K562 (cell line): ENCODE results near the gene CLSTN1. TPM values are rescaled to one million over a fixed set of nuclear protein-coding genes. Genes with fewer than 3 reads are reported as not detected.

Source experiments
- BRCA1 ChIP-seq, 2 experiments: fragments of 450-650 bp in 1 of 2; sonication (generic) in 1 of 2; formaldehyde crosslinking in 1 of 2; IDR thresholded peaks; 2 replicates each; pipeline versions ENCODE4 v1.5.0 to v1.6.1; 2017 to 2020; ENCODE audit warnings: mild to moderate bottlenecking in 1 of 2, missing genetic modification reagents in 1 of 2
- CBX2 ChIP-seq: fragments of 200-600 bp; sonication (generic); IDR thresholded peaks from one replicate; pipeline ENCODE4 v1.6.1; 2012; ENCODE audit warnings: mild to moderate bottlenecking, low read length, inconsistent platforms; ENCODE audit not compliant: insufficient read depth, poor library complexity, severe bottlenecking
- CBX8 ChIP-seq: fragments of 200-600 bp; sonication (generic); IDR thresholded peaks from 2 replicates; pipeline ENCODE4 v1.6.1; 2012; ENCODE audit warnings: borderline replicate concordance, mixed run types, low read depth, mild to moderate bottlenecking, moderate library complexity, mixed read lengths, low read length, control low read depth, inconsistent platforms; ENCODE audit not compliant: poor library complexity, severe bottlenecking; ENCODE audit errors: extremely low read depth
- CHCHD3 ChIP-seq: fragments of 250-450 bp; sonication (Bioruptor Pico); IDR thresholded peaks from 2 replicates; pipeline ENCODE4 v2.1.2; 2022; ENCODE audit warnings: mild to moderate bottlenecking
- CREB1 ChIP-seq, 2 experiments: sonication (generic) in 1 of 2; formaldehyde crosslinking in 1 of 2; IDR thresholded peaks; 2 replicates each; pipeline versions ENCODE4 v1.6.1 to v1.8.0; 2012 to 2022; ENCODE audit warnings: inconsistent platforms in 1 of 2, mild to moderate bottlenecking in 1 of 2, missing genetic modification reagents in 1 of 2, moderate library complexity in 1 of 2
- HMGN3 ChIP-seq: IDR thresholded peaks from 2 replicates; pipeline ENCODE4 v1.6.1; 2011; ENCODE audit warnings: borderline replicate concordance, low read depth, mild to moderate bottlenecking, mixed read lengths, low read length; ENCODE audit not compliant: insufficient read length; ENCODE audit errors: extremely low read depth
- HNRNPLL ChIP-seq: fragments of 200-400 bp; formaldehyde crosslinking; IDR thresholded peaks from 2 replicates; pipeline ENCODE4 v1.6.1; 2017; ENCODE audit warnings: low read length, low read depth, mild to moderate bottlenecking; ENCODE audit not compliant: poor library complexity, severe bottlenecking
- ILF3 ChIP-seq: fragments of 450-650 bp; IDR thresholded peaks from 2 replicates; pipeline ENCODE4 v1.6.1; 2018; ENCODE audit warnings: antibody characterized with exemption, mild to moderate bottlenecking, moderate library complexity, borderline replicate concordance
- JUN ChIP-seq, 2 experiments: sonication (generic) in 1 of 2; formaldehyde crosslinking in 1 of 2; IDR thresholded peaks; 2 replicates each; pipeline versions ENCODE4 v1.6.1 to v1.8.0; 2012 to 2022; ENCODE audit warnings: borderline replicate concordance in 2 of 2, mild to moderate bottlenecking in 2 of 2, improper control_type of control experiment in 1 of 2, low read depth in 1 of 2, low read length in 1 of 2, missing genetic modification reagents in 1 of 2
- KDM2B ChIP-seq: fragments of 250-450 bp; sonication (Bioruptor Pico); IDR thresholded peaks from 2 replicates; pipeline ENCODE4 v1.8.0; 2021; ENCODE audit warnings: mild to moderate bottlenecking, moderate library complexity
- MXD1 ChIP-seq: fragments of 250-450 bp; sonication (Bioruptor Pico); IDR thresholded peaks from 2 replicates; pipeline ENCODE4 v1.8.0; 2021; ENCODE audit warnings: borderline replicate concordance, mild to moderate bottlenecking, moderate library complexity; ENCODE audit not compliant: poor library complexity, severe bottlenecking
- PHB ChIP-seq: fragments of 250-450 bp; sonication (Bioruptor Pico); IDR thresholded peaks from 2 replicates; pipeline ENCODE4 v1.5.0; 2021
- PML ChIP-seq: IDR thresholded peaks from 2 replicates; pipeline ENCODE4 v1.6.1; 2012; ENCODE audit warnings: low read length, inconsistent platforms
- POLR2AphosphoS5 ChIP-seq: IDR thresholded peaks from 2 replicates; pipeline ENCODE4 v1.6.1; 2011; ENCODE audit warnings: mild to moderate bottlenecking, low read depth, low read length, moderate library complexity; ENCODE audit not compliant: control insufficient read depth, insufficient read depth
- PREB ChIP-seq: sonication (generic); formaldehyde crosslinking; IDR thresholded peaks from 2 replicates; pipeline ENCODE4 v1.8.1; 2023; ENCODE audit warnings: mild to moderate bottlenecking, missing genetic modification reagents
- PTTG1 ChIP-seq: fragments of 450-650 bp; IDR thresholded peaks from 2 replicates; pipeline ENCODE4 v1.6.1; 2016; ENCODE audit warnings: low read depth, mild to moderate bottlenecking, missing genetic modification characterization, missing compliant biosample characterization
- SIN3B ChIP-seq: fragments of 450-650 bp; IDR thresholded peaks from 2 replicates; pipeline ENCODE4 v1.6.1; 2017; ENCODE audit warnings: low read depth, mild to moderate bottlenecking, moderate library complexity
- SLC30A9 ChIP-seq: fragments of 250-450 bp; sonication (Bioruptor Pico); IDR thresholded peaks from 2 replicates; pipeline ENCODE4 v1.8.0; 2022; ENCODE audit warnings: mild to moderate bottlenecking, moderate library complexity
- TAF7 ChIP-seq: fragments of 450-650 bp; IDR thresholded peaks from 2 replicates; pipeline ENCODE4 v1.6.1; 2016; ENCODE audit warnings: missing genetic modification characterization, missing compliant biosample characterization
- U2AF2 ChIP-seq: fragments of 200-400 bp; formaldehyde crosslinking; optimal IDR thresholded peaks from 2 replicates; pipeline ENCODE3; 2017; ENCODE audit warnings: low read depth, mild to moderate bottlenecking, low read length
- ZNF511 ChIP-seq: sonication (generic); formaldehyde crosslinking; IDR thresholded peaks from 2 replicates; pipeline ENCODE4 v1.8.0; 2022; ENCODE audit warnings: mild to moderate bottlenecking, missing genetic modification reagents
- ZNF57 ChIP-seq: fragments of 450-650 bp; formaldehyde crosslinking; IDR thresholded peaks from 2 replicates; pipeline ENCODE4 v1.4.0; 2020; ENCODE audit warnings: mild to moderate bottlenecking, moderate library complexity
- ZNF830 ChIP-seq: fragments of 250-450 bp; sonication (Bioruptor Pico); IDR thresholded peaks from 2 replicates; pipeline ENCODE4 v1.5.0; 2021; ENCODE audit warnings: mild to moderate bottlenecking
- polyA plus RNA-seq, 8 experiments: library from polyadenylated mRNA; depleted of rRNA in 4 of 8; stranded (reverse) in 5 of 8; unstranded in 3 of 8; fragments of >200 nt; fragmentation: Nextera tagmentation in 2 of 8; fragmentation: Illumina TruSeq in 1 of 8; extraction: Ambion mirVana in 2 of 8; extraction: Trizol in 1 of 8; gene quantifications; 2 replicates each; pipeline versions ENCODE4 v1.2.1 to v1.2.3, GENCODE V29; 2011 to 2014; ENCODE audit warnings: inconsistent platforms in 1 of 8, missing spikeins in 1 of 8
- total RNA-seq, 7 experiments: library from RNA; depleted of rRNA in 6 of 7; stranded (reverse); fragments of >200 nt in 6 of 7; fragmentation: Illumina TruSeq in 2 of 7; extraction: Trizol in 2 of 7; gene quantifications; 2 replicates each; pipeline versions ENCODE4 v1.2.1 to v1.2.3, GENCODE V29; 2011 to 2021; ENCODE audit warnings: low replicate concordance in 1 of 7

CLSTN1 gene
- total and polyA plus RNA-seq, 9 of the 15 experiments (the other 6 are each of a cell fraction or from before 2014, with no cell fraction given) = 1.1 to 32.5 (median 13.3) TPM

- TF ChIP-seq PML (no peak), SLC30A9 (CRISPR knock-in tag) (no peak), HNRNPLL (no peak), KDM2B (CRISPR knock-in tag) (peak; percentile 71; the same call in 1 of the 2 replicates), TAF7 (no peak), MXD1 (CRISPR knock-in tag) (no peak), ZNF57 (CRISPR knock-in tag) (no peak), ZNF511 (CRISPR knock-in tag) (no peak), PHB (CRISPR knock-in tag) (no peak), POLR2AphosphoS5 (no peak), CBX8 (no peak), CREB1 (IDR thresholded peaks at IDR 0.05) (no peak; the same call in 1 of the 2 replicates), CREB1 (CRISPR knock-in tag; IDR thresholded peaks at IDR 0.05) (no peak), SIN3B (no peak), PREB (CRISPR knock-in tag) (no peak), CHCHD3 (no peak), JUN (IDR thresholded peaks at IDR 0.05; ENCODE audit: borderline replicate concordance, low read depth, low read length) (no peak), JUN (CRISPR knock-in tag; IDR thresholded peaks at IDR 0.05; ENCODE audit: borderline replicate concordance) (0 out of 2 replicates have a peak, but pooled peaks have one; percentile 48), CBX2 (no peak), HMGN3 (peak; percentile 65), ZNF830 (CRISPR knock-in tag) (no peak), PTTG1 (tag) (no peak), BRCA1 (IDR thresholded peaks at IDR 0.05) (no peak), BRCA1 (CRISPR knock-in tag; IDR thresholded peaks at IDR 0.05) (no peak), ILF3 (no peak), U2AF2 (no peak)
Measured at GRCh38 chr1:9823943-9824701, at the start of gene CLSTN1 (continued).
